ENCODE data around the gene UBE4A.
"Not testable (repeated sequence)": the region's sequence is repeated elsewhere in the genome, so short reads cannot be mapped to it uniquely, and the experiment has no call there.

The UBE4A gene

DNA sequence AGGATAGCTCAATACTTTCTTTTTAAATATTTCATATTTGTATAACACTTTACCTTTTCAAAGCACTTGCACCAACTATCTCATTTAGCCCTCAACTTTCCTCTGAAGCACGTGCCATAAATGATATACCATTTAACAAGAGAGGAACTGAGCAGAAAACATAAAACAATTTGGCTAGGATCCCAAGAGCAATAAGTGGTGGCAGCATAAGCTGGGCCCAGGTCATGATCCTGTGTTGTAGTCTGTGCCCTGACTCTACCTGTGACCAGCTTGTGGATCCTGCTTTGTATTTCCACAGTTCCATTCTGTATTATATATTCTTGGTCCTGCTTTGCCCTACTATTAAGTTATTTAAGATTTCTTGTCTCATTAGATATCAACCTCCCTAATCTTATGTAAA is 53.5 kb downstream of the UBE4A start:
- Histone ChIP-seq H3K27ac (ENCODE audit: low read depth, low read length, poor library complexity, severe bottlenecking) (no peak overlapping the region), H3K9me3 (ENCODE audit: low read length) (no peaks in the 10 kb centered on the region), H3K36me3 (ENCODE audit: insufficient read depth, low read length) (peaks cover 24% of the 10 kb centered on the region), H2AFZ (ENCODE audit: low read length) (no peak overlapping the region), H3K9me2 (ENCODE audit: low read depth, low read length) (no peaks in the 10 kb centered on the region), H3K4me1 (ENCODE audit: insufficient read depth, low read length, severe bottlenecking) (peaks cover 16% of the 10 kb centered on the region), H3K79me2 (ENCODE audit: insufficient read depth, low read length) (no peaks in the 10 kb centered on the region), H4K20me1 (ENCODE audit: insufficient read depth, low read length) (no peaks in the 10 kb centered on the region), H3F3A (ENCODE audit: insufficient read depth, low read length) (no peaks in the 10 kb centered on the region), H3K9ac (ENCODE audit: low read length) (no peak overlapping the region), H3K4me3 (ENCODE audit: low read depth, low read length, poor library complexity, severe bottlenecking) (no peak overlapping the region), H3K4me2 (ENCODE audit: low read length) (no peak overlapping the region), H3K27me3 (ENCODE audit: insufficient read depth, low read length) (no peaks in the 10 kb centered on the region)
- TF ChIP-seq EZH2 (IDR thresholded peaks at IDR 0.05; ENCODE audit: borderline replicate concordance, low read length) = no peak
- TF ChIP-seq, protein P1, sequence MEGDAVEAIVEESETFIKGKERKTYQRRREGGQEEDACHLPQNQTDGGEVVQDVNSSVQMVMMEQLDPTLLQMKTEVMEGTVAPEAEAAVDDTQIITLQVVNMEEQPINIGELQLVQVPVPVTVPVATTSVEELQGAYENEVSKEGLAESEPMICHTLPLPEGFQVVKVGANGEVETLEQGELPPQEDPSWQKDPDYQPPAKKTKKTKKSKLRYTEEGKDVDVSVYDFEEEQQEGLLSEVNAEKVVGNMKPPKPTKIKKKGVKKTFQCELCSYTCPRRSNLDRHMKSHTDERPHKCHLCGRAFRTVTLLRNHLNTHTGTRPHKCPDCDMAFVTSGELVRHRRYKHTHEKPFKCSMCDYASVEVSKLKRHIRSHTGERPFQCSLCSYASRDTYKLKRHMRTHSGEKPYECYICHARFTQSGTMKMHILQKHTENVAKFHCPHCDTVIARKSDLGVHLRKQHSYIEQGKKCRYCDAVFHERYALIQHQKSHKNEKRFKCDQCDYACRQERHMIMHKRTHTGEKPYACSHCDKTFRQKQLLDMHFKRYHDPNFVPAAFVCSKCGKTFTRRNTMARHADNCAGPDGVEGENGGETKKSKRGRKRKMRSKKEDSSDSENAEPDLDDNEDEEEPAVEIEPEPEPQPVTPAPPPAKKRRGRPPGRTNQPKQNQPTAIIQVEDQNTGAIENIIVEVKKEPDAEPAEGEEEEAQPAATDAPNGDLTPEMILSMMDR (IDR thresholded peaks at IDR 0.05; ENCODE audit: low read length) = no peak

DNA sequence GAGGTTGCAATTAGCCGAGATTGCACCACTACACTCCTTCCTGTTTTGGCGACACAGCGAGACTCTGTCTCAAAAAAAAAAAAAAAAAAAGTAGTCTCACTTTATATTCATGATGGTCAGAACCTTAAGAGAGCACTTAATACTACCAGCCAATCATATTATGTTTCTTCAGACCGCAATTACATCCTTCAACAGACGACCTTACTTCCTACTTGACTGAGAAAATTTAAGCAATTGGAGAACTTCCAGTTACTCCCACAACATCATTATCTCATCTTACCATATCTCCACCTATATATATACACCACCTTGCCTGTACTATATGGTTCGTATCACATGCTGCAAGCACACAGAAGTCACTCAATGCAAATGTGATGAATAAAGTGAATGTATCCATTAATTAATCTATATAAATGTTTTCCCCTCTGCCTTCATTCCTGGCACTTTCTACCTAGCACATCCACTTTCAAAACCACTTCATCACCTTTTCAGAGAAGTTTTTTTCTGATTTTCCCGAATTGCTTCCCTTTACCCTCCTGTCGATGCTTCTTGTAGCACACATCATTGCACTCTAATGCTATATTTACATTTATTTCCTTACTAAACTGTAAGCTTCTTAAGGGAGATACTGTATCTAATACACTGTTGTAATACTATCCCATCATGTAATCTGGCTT is 55.8 kb downstream of the UBE4A start:
- TF ChIP-seq, protein P1 (IDR thresholded peaks at IDR 0.05; ENCODE audit: low read length) = no peak
- no peak for TF ChIP-seq EZH2 (IDR thresholded peaks at IDR 0.05; ENCODE audit: borderline replicate concordance, low read length)
- H3K9me2 ChIP-seq (ENCODE audit: low read depth, low read length) = no peaks in the 10 kb centered on the region
- H3K4me3 ChIP-seq (ENCODE audit: low read depth, low read length, poor library complexity, severe bottlenecking) = no peak overlapping the region
- H3F3A ChIP-seq (ENCODE audit: insufficient read depth, low read length) = no peaks in the 10 kb centered on the region
- H3K9ac ChIP-seq (ENCODE audit: low read length) = no peak overlapping the region
- no peak overlapping the region for H3K27ac ChIP-seq (ENCODE audit: low read depth, low read length, poor library complexity, severe bottlenecking)
- no peaks in the 10 kb centered on the region for H3K79me2 ChIP-seq (ENCODE audit: insufficient read depth, low read length)
- H4K20me1 ChIP-seq (ENCODE audit: insufficient read depth, low read length) = no peaks in the 10 kb centered on the region
- H3K36me3 ChIP-seq (ENCODE audit: insufficient read depth, low read length) = peaks cover 4% of the 10 kb centered on the region; the same call in 1 of the 2 replicates
- peaks cover 4% of the 10 kb centered on the region for H3K4me1 ChIP-seq (ENCODE audit: insufficient read depth, low read length, severe bottlenecking)
- no peaks in the 10 kb centered on the region for H3K27me3 ChIP-seq (ENCODE audit: insufficient read depth, low read length)
- H2AFZ ChIP-seq (ENCODE audit: low read length) = no peak overlapping the region
- H3K4me2 ChIP-seq (ENCODE audit: low read length) = no peak overlapping the region
- no peaks in the 10 kb centered on the region for H3K9me3 ChIP-seq (ENCODE audit: low read length)

DNA sequence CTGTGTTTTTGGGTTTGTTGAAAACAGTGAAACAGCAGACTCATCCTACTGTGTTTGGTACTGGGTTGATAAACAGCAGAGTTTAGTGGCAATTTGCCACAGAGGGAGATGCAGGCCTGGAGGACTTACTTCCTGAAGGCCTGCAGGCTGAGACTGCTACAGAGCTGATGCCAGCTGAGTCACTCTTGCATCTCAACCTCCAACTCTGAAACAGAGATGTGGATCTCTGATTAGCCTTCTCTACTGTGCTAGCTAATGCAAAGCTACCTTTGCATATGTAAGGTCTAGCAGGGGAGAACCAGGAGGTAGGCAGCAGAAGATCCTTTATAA is 56.3 kb downstream of the UBE4A start:
- Histone ChIP-seq H3K27ac (ENCODE audit: low read depth, low read length, poor library complexity, severe bottlenecking) (no peak overlapping the region), H3K4me1 (ENCODE audit: insufficient read depth, low read length, severe bottlenecking) (no peaks in the 10 kb centered on the region), H3K4me2 (ENCODE audit: low read length) (no peak overlapping the region), H2AFZ (ENCODE audit: low read length) (no peak overlapping the region), H3F3A (ENCODE audit: insufficient read depth, low read length) (no peaks in the 10 kb centered on the region), H3K79me2 (ENCODE audit: insufficient read depth, low read length) (no peaks in the 10 kb centered on the region), H4K20me1 (ENCODE audit: insufficient read depth, low read length) (no peaks in the 10 kb centered on the region), H3K9ac (ENCODE audit: low read length) (no peak overlapping the region), H3K27me3 (ENCODE audit: insufficient read depth, low read length) (no peaks in the 10 kb centered on the region), H3K4me3 (ENCODE audit: low read depth, low read length, poor library complexity, severe bottlenecking) (no peak overlapping the region), H3K36me3 (ENCODE audit: insufficient read depth, low read length) (no peaks in the 10 kb centered on the region), H3K9me2 (ENCODE audit: low read depth, low read length) (no peaks in the 10 kb centered on the region), H3K9me3 (ENCODE audit: low read length) (no peaks in the 10 kb centered on the region)
- TF ChIP-seq, protein P1 (IDR thresholded peaks at IDR 0.05; ENCODE audit: low read length) = no peak
- TF ChIP-seq EZH2 (IDR thresholded peaks at IDR 0.05; ENCODE audit: borderline replicate concordance, low read length) = no peak

DNA sequence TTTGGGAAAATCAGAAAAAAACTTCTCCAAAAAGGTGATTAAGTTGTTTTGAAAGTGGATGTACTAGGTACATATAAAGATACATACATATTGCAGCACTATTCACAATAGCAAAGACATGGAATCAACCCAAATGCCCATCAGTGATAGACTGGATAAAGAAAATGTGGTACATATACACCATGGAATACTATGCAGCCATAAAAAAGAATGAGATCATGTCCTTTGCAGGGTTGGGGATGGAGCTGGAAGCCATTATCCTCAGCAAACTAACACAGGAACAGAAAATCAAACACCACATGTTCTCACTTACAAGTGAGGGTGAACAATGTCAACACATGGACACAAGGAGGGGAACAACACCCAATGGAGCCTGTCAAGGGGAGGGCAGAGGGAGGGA is 57.5 kb downstream of the UBE4A start:
- H4K20me1 ChIP-seq (ENCODE audit: insufficient read depth, low read length); H3K4me2 ChIP-seq (ENCODE audit: low read length); H3K27me3 ChIP-seq (ENCODE audit: insufficient read depth, low read length); H3K4me3 ChIP-seq (ENCODE audit: low read depth, low read length, poor library complexity, severe bottlenecking); H3K27ac ChIP-seq (ENCODE audit: low read depth, low read length, poor library complexity, severe bottlenecking); H3K36me3 ChIP-seq (ENCODE audit: insufficient read depth, low read length); H3K9me2 ChIP-seq (ENCODE audit: low read depth, low read length); H3K9me3 ChIP-seq (ENCODE audit: low read length); H3K79me2 ChIP-seq (ENCODE audit: insufficient read depth, low read length); H3K4me1 ChIP-seq (ENCODE audit: insufficient read depth, low read length, severe bottlenecking); H3F3A ChIP-seq (ENCODE audit: insufficient read depth, low read length); H2AFZ ChIP-seq (ENCODE audit: low read length); H3K9ac ChIP-seq (ENCODE audit: low read length): not testable (repeated sequence)

All from OCI-LY1 (cell line).